Vagina (tissue), 2 donors: Measurements from ENCODE around the gene ST7.

Experiments used
- CTCF ChIP-seq, 3 experiments: fragments of 450-650 bp in 2 of 3; fragments of 200-600 bp in 1 of 3; sonication (generic) in 1 of 3; IDR thresholded peaks; one replicate each; pipeline ENCODE4 v1.5.1; 2017 to 2019; ENCODE audit warnings: antibody characterized with exemption in 3 of 3, mild to moderate bottlenecking in 2 of 3, moderate library complexity in 2 of 3
- POLR2A ChIP-seq, 2 donors: fragments of 450-650 bp; IDR thresholded peaks; one replicate each; pipeline ENCODE4 v1.6.1; 2017; ENCODE audit warnings: antibody characterized with exemption in 2 of 2, mild to moderate bottlenecking in 2 of 2, moderate library complexity in 2 of 2
- POLR2AphosphoS5 ChIP-seq, 2 donors: sonication (generic); formaldehyde crosslinking; IDR thresholded peaks; one replicate each; pipeline ENCODE4 v1.9.0; 2017; ENCODE audit warnings: antibody characterized with exemption in 2 of 2, mild to moderate bottlenecking in 2 of 2, low read depth in 1 of 2; ENCODE audit not compliant: insufficient read depth in 1 of 2

- TF ChIP-seq CTCF (IDR thresholded peaks at IDR 0.05) (no peak), POLR2A (IDR thresholded peaks at IDR 0.05) (no peak), POLR2AphosphoS5 (IDR thresholded peaks at IDR 0.05; ENCODE audit: insufficient read depth in 1 of 2, low read depth in 1 of 2) (no peak)
These were observed 267.5 kb downstream of the ST7 start for GRCh38 chr7:117220836-117221235.
